ENCODE data around the gene ACTA1.
"Not testable (repeated sequence)": the region's sequence is repeated elsewhere in the genome, so short reads cannot be mapped to it uniquely, and the experiment has no call there.

ACTA1 gene

DNA sequence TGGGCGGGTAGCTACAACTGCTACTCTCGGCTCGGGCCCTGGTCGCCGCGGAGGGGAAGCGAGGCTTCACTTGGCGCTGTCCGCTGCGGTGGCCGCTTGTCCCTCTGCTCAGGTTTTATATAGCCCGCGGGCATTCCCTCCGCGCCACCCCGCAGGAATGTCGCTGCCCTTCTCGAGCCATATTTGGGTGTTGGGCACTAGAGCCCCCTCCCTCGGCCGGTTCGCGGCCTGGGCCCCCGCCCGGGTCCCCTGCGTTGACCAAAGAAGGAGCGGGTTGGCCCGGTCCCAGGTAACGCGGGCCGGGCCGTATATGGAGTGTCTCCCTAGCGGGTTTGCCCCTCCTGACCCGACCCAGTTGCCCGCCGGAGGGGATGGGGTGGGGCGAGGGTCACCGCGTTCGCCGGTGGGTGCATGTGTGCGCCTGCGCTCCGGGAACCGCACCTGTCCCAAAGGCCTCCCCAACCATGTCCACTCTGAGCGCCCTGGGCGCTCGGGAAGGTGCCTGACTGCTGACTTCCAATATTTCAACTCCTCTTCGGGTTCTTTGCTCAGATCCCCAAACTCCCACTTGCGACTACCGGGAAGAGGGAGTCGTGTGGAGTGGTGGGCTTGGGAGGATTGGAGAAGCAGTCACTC is at the start of gene ACTA1:
Gene ACTA1 (minus strand): TSS at position 90 of the 636 bp plus-strand sequence. CDS start 979 bp downstream, outside the sequence.
- DNase-seq (ENCODE audit: low read depth in 1 of 2, low spot score in 1 of 2): no peak

DNA sequence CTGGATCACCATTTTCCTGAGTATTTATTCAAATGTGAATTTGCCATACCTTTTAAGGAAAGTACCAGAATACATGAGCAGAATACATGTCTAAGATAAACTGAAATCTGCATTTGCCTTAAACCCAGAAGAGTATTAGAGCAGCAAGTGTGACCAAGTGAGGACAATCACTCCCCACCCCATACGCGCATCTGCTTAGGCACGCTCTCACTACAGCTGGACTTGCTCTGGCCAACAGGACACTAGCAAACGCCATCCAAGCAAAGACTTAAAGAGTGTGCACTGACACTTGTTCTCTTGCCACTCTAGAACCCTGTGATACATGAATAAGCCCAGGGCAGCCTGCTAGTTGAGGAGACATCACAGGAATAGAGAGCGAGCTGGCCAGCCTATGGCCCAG is 48.6 kb upstream of the ACTA1 start:
- no peak for DNase-seq (ENCODE audit: low read depth in 1 of 2, low spot score in 1 of 2)

DNA sequence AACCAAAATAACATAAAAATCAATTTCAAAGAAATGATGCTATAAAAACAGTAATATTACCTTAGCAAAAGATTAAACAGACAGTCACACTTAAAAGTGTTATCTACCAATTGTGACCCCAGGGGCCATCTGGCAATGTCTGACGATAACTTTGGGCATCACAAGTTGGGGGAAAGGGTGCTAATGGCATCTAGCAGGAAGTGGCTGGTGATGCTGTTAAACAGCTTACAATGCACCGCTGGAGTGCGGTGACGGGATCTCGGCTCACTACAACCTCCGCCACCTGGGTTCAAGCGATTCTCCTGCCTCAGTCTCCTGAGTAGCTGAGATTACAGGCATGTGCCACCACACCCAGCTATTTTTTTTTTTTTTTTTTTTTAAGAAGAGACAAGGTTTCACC is 46.6 kb upstream of the ACTA1 start:
- no peak for DNase-seq (ENCODE audit: low read depth in 1 of 2, low spot score in 1 of 2)

- DNase-seq (ENCODE audit: low read depth in 1 of 2, low spot score in 1 of 2): no peak
Observed at GRCh38 chr1:229479660-229480399, 45.9 kb upstream of the ACTA1 start.

DNA sequence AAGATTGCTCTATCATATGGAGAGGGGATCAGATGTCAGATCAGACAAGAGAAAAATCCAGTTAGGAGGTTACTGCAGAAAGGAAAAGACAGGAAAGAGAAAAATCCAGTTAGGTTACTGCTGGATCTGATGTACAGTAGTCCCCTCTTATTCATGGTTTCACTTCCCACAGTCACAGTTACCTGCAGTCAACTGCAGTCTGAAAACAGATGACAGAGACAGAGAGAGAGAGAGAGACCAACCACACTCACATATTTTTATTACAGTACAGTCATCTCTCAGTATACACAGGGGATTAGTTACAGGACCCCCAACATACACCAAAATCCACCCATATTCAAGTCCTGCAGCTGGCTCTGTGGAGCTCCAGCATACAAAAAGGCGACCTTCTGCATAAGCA is 45.0 kb upstream of the ACTA1 start:
- no peak for DNase-seq (ENCODE audit: low read depth in 1 of 2, low spot score in 1 of 2)

DNA sequence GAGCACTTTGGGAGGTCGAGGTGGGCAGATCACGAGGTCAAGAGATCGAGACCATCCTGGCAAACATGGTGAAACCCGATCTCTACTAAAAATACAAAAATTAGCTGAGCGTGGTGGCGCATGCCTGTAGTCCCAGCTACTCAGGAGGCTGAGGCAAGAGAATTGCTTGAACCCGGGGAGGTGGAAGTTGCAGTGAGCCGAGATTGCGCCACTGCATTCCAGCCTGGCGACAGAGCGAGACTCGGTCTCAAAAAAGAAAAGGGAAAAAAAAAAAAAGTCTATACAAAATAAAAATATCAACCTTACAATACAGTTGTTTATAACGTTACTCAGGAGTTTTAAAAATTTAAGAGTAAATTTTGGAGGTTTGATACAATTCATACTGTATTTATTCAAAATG is 42.0 kb upstream of the ACTA1 start:
- DNase-seq (ENCODE audit: low read depth in 1 of 2, low spot score in 1 of 2): not testable (repeated sequence)

GRCh38 chr1:229474509-229474908 is 40.6 kb upstream of the ACTA1 start:
- DNase-seq (ENCODE audit: low read depth in 1 of 2, low spot score in 1 of 2): no peak

DNA sequence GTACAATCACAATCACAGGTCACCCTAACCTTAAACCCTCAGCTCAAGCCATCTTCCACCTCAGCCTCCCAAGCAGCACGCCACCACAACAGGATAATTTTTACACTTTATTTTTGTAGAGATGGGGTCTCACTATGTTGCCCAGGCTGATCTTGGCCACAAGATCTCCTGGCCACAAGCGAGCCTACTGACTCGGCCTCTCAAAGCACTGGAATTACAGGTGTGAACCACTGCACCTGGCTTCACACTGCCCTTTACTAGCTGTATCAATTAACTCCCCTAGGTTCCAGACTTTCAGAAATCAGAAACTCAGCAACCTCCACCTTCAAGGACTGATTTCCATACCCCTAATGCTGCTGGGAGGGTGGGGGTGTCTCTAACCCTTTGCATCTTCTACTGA is 37.3 kb upstream of the ACTA1 start:
- no peak for DNase-seq (ENCODE audit: low read depth in 1 of 2, low spot score in 1 of 2)

- no peak for DNase-seq (ENCODE audit: low read depth in 1 of 2, low spot score in 1 of 2)
Observed at GRCh38 chr1:229470406-229471043, 36.6 kb upstream of the ACTA1 start.

- DNase-seq (ENCODE audit: low read depth in 1 of 2, low spot score in 1 of 2): no peak
Observed at GRCh38 chr1:229466887-229467286, 33.0 kb upstream of the ACTA1 start.

DNA sequence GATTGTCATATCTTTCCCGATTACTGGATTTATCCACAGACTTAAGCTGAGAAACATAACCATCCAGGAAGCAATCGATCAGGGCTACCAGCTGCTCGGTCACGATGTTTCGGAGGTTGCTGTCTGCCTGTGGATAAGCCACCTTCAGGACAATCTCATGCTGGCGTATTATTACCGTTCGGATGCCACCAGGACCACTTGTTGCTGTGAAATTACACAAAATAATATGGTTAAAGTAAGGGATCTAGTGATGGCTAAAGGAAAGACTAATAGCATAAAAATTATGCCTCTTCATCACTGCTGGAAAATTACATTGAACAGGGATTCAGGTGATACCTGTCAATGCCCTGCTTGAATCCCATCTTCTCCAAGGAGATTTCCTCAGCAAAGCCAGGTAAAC is 30.8 kb upstream of the ACTA1 start:
- DNase-seq (ENCODE audit: low read depth in 1 of 2, low spot score in 1 of 2): no peak

DNA sequence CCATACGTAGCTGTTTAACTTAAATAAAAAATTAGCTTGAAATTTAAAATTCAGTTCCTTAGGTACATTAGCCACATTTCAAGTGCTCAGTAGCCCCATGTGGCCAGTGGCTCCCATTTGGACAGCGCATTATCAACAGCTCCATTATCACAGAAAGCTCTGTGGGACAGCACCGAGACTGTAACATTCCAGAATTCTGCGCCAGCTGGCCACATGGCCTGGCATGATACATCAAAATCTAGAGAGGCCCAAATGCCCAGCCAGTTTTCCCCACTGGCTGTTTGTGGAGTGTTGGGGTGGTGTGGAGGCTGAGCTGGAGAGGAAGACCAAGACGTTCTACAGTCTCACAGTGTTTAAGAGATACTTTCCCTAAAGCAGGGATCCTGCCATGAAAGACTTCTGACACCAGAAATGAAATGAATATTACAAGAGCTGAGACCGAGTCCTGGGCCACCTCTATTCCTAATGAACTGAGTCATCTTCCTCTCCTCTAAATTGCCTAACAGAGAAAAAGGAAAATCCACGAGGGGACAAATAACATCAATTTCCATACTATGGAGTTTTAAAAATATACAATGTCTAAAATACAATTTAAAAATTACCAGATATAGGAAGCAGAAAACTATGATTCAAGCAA is 27.3 kb upstream of the ACTA1 start:
- no peak for DNase-seq (ENCODE audit: low read depth in 1 of 2, low spot score in 1 of 2)

- no peak for DNase-seq (ENCODE audit: low read depth in 1 of 2, low spot score in 1 of 2)
Observed at GRCh38 chr1:229459815-229460214, 25.9 kb upstream of the ACTA1 start.

DNA sequence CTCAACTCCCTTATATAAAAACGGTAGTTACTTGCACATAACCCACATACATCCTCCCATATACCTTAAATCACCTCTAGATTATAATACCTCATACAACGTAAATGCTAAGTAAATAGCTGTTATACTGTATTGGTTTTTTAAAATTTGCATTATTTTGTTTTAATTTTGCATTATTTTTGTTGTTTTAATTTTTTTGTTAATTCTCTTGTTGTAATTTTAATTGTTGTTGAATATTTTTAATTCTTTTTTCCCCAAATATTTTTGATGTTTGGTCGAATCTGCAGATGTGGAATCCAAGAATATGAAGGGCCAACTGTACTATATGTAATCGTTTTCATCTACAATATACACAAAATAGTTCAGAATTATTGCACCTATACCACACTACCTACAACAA is 23.5 kb upstream of the ACTA1 start:
- DNase-seq (ENCODE audit: low read depth in 1 of 2, low spot score in 1 of 2): no peak

GRCh38 chr1:229456016-229456415 is 22.1 kb upstream of the ACTA1 start:
- no peak for DNase-seq (ENCODE audit: low read depth in 1 of 2, low spot score in 1 of 2)

DNA sequence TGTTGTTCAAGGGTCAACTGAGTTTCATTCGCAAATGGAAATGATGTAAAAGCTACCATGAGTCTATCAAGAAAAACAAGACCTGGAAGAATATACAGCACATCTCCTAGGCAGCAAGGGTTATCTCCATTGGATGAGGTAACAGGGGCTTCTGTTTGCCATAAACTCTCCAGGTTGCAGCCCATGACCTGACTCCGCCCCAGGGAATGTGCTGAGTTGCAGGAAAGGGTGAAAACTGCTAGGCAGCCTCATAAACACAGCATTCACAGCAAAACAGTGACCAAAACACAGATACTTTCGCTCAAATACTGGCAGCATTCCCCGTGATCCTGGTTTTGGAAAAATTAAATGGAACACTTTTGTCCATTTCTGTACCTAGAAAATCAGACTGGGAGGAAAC is 20.2 kb upstream of the ACTA1 start:
- no peak for DNase-seq (ENCODE audit: low read depth in 1 of 2, low spot score in 1 of 2)

DNA sequence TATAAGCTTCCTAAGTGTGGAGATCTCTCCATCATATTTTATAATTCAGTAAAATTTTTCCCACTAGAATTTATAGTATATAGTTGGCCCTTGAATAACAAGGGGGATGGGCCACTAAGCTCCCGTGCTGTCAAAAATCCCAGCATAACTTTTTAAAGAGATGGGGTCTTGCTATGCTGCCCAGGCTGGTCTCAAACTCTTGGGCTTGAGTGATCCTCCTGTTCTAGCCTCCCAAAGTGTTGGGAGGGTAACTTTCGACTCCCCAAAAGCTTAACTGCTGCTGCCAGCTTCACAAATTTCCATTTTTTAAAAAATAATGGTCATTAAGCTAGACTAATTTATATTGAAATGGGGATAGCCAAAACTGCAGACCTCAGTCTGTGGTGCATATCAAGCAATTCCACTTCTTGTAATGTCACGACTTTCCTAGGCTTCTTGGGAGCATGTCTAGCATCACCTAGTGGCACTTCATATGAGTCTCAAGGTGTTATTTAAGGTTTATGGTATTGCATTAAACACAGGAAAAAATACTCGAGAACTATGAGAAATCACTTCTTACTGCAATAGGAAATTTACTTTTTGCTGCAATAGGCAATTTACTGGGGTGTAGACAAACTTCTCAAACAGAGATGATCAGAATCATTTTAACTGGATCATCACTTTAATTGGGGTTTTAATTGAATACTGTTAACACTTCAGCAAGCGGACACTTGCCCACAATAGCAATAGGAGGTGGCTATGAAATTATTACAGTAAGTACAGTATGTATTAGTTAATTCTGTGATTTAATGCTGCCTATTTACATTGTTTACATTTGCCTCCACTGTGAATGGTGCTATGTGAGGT is 19.3 kb upstream of the ACTA1 start:
- DNase-seq (ENCODE audit: low read depth in 1 of 2, low spot score in 1 of 2): no peak

GRCh38 chr1:229448845-229449244 is 15.0 kb upstream of the ACTA1 start:
- no peak for DNase-seq (ENCODE audit: low read depth in 1 of 2, low spot score in 1 of 2)

- DNase-seq (ENCODE audit: low read depth in 1 of 2, low spot score in 1 of 2): no peak
Observed at GRCh38 chr1:229448354-229448753, 14.5 kb upstream of the ACTA1 start.

- no peak for DNase-seq (ENCODE audit: low read depth in 1 of 2, low spot score in 1 of 2)
Observed at GRCh38 chr1:229447809-229448252, 13.9 kb upstream of the ACTA1 start.

DNA sequence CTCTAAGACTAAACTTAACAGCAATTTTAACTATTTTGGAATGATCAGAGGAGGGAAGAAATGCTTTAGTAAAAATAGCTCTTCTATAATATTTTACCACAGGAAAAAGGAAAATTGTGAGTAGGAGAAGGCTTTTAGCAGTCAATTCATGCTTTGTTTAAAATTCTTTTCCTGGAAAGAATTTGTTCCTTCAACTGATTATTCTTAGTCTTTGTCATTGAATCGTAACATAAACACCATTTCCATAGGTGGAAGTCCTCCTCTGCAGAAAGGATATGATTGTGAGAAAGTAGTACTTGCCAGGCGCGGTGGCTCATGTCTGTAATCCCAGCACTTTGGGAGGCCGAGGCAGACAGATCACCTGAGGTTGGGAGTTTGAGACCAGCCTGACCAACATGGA is 11.9 kb upstream of the ACTA1 start:
- DNase-seq (ENCODE audit: low read depth in 1 of 2, low spot score in 1 of 2): no peak

Measured in stimulated activated CD4-positive, alpha-beta T cell treated with anti-CD3 and anti-CD28 coated beads, Interleukin-15, amount 100 ng/mL, for 1 hour (primary cell).